SKM-1 (cell line): ENCODE data around the gene TSPAN5.
"Not testable (repeated sequence)": the region's sequence is repeated elsewhere in the genome, so short reads cannot be mapped to it uniquely, and the experiment has no call there.

Experiments used
- DNase-seq: peaks from one replicate; lab custom pipeline; 2025; ENCODE audit not compliant: unreplicated experiment; lab: John Stamatoyannopoulos, UW

The TSPAN5 gene

GRCh38 chr4:98658287-98659105 is at the start of gene TSPAN5:
TSPAN5 (minus strand) TSS chr4:98658611.
- peak; percentile 58 for DNase-seq

GRCh38 chr4:98706935-98707334 is 48.5 kb upstream of the TSPAN5 start:
- DNase-seq, result no peak

DNA sequence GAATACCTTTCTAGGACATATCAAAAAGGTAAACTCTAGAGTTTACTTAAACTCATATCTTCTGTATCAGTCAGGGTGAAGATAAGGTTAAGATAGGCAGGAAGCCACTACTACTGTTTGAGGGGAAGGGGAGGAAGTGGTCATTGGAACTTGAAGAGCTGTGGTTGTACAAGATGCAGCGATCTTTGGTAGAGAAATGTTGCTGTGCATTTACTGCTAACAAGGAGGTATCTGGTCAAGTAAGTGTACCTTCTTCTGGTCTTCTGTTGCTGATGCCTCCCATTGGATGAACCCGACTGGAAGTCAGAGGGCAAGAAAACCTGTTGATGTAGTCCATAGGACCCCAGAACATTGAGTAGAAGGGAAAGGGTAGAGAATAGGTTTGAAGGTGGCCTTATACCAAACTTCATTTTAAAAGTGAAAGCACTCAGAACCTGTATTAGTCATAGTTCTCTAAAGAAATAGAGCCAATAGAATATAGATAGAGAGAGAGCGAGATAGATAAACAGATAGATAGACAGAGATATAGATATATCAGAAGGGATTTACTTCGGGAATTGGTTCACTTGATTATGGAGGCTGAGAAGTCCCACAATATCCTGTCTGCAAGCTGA is 47.9 kb upstream of the TSPAN5 start:
- DNase-seq, result no peak

- DNase-seq, result not testable (repeated sequence)
Observed at GRCh38 chr4:98705586-98705985, 47.2 kb upstream of the TSPAN5 start.

GRCh38 chr4:98700656-98701055 is 42.2 kb upstream of the TSPAN5 start:
- DNase-seq, result no peak

- no peak for DNase-seq
Observed at GRCh38 chr4:98694076-98694475, 35.7 kb upstream of the TSPAN5 start.

GRCh38 chr4:98692411-98692810 is 34.0 kb upstream of the TSPAN5 start:
- no peak for DNase-seq

DNA sequence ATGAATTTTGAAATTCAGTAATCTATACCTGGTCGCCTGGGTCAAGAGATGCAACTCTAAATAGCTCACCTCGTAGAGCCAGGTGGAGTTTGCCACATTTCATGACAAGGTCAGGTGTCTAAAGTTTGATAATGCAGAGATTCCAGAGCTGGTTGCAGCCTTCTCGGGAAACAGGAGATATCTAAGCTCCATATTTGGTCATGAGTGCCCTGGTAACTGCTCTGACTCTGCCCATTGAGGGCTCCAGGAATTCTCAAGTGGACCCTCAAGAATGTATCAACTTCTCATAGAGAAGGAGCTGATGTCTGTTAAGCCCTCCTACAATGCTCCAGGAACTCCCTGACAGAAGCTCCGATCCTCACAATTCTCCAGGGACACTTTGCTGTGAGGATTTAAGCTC is 33.2 kb upstream of the TSPAN5 start:
- DNase-seq, result no peak

- DNase-seq, result no peak
Observed at GRCh38 chr4:98689507-98690174, 31.2 kb upstream of the TSPAN5 start.

DNA sequence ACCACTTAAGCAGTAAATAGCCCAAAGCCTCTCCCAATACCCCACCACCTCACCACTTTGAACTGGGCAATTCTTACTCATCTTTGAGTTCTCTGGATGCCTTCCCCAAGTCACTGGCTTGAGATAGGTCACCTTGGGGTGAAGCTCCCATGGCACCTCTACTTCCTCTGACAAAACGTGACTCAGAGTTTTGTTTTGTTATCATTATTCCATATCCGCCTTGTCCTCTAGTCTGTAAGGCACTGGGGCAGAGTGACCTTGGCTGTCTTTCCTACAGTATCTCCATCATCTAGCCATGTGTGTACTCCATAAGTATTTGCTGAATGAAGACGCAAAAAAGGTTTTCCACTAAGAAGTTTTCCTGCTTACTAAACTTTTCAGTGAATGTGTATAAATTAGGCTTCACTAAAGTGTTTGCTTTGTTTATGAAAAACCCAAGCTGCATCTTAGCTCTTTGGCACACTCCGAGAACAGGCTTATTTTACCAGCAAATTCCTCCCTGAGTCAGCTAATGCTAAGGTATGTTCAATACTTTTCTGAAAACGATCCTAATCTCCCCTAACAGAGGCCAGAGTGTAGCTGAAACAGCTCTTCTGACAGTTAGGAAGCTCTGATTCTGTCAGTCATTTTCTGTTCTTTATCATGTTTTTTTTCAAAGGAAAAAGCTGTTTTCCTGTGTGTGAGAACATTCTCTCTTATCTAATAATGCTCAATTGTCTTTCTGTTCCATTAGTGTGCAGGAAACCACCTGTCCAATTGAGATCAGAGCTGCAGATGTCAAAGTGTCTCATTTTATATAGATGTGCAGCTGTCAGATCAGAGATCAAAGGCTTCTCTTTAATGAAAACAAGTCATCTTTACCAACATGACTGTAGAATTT is 30.2 kb upstream of the TSPAN5 start:
- DNase-seq, result no peak

DNA sequence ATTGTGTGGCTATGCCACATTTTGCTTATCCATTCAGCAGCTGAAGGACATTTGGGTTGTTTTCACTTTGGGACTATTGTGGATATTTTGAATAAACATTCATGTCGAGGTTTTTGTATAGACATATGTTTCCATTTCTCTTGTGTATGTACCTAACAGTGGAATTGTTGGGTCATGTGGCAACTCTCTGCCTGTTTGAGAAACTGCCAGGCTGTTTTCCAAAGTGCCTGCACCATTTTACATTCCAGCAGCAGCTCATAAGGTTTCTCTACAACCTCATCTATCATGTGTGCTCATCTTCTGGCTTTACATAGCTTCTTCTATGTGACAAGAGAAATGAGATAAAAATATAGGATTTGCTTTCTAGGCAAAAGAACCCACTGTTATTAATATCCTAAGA is 29.5 kb upstream of the TSPAN5 start:
- DNase-seq, result no peak

GRCh38 chr4:98686847-98687246 is 28.4 kb upstream of the TSPAN5 start:
- DNase-seq, result no peak

DNA sequence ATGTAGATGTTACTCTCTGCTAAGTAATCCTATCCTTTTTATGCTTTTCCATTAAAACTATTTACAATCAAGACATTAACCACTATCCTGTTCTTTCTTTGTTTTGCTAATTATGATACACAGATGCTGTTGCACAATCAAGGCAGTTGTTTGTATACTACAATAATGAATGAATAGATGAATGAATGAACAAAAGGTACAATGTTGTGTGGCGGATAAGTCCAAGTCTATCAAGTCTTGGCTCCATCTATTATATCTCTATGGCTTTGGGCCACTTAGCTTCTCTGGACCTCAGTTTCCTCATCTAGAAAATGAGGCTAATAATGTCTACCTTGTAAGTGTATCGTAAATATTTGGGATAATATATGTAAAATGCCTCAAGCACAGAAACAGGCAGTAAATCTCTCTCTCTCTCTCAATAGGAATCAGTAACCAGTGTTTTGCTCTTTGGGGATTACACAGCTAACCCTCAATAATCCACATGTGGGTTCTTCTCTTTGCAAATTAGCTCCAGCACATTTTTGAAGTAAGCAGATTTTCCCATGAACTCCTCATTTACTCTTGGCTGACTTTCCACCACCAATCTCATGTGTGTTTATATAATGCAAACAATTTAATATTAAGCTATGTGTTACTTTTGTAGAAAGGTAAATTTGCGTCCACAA is 27.8 kb upstream of the TSPAN5 start:
- no peak for DNase-seq

DNA sequence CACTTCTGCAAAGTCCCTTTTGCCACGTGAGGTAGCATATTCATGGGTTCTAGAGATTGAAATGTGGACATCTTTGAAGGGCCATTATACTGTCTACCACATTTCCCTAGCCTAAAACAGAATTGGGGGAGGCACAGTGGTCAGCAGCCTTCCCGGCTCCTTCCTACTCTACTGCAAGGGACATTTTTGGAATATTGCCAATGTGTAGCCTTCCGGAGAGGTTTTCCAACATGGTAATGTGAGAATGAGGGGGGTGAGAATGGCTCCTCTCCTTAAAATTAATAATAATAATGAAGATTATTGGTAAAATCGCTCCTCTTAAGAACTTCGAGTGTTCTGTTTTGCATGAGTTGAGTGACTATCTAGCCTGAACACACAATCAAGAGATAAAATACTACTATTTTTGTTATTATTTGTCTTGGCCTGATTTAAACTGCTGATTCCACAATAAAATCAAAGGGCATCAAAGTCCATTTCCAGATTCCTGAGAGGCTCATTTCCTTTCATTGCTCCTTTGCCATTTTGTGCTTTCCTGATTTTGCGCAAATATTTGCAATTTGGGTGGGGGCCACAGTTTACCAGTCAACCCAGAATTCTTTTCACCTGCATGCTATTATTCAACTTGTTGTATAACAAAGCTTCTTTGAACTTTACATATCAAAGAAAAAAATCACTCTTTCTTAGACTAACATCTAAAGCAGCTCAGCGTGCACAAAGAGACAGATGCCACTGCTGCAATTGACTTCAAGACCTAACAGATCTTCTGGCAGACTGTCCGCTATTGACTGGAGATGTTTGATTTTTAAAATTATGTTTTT is 27.0 kb upstream of the TSPAN5 start:
- no peak for DNase-seq

DNA sequence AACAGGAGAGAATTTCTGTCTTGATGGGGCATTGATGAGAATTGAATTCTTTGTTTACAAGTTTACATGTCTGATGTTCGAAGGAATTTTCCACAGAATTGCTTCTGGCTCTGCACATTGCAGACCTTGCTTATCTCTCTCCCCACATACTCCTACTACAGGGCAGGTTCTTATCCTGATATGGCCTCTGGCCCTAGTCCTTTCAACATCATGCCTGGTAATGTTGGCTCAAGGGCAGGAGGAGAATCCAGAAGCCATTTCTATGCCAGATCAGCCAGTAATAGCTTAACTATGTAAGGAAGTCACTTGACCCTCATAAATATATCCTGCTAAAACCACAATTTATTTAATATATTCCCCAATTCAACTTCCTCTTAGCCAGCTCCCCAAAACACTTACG is 24.3 kb upstream of the TSPAN5 start:
- DNase-seq, result no peak

DNA sequence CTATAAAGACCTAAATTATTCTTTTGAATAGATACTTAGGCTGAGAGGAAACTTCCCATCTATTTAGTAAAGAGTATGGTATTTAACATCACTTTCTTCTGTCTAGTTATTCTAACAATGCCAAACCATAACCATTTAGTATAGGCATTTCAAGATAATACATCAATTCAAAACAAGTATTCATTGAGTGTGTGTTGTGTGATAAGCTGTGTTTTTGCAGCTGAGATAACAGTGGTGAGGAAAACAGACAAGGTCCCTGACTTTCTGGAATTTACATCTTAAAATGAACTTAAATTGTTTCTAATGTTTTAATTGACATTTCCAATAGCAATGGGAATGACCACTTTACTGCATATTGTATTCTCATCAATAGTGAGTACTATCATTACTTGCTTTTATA is 22.4 kb upstream of the TSPAN5 start:
- no peak for DNase-seq

DNA sequence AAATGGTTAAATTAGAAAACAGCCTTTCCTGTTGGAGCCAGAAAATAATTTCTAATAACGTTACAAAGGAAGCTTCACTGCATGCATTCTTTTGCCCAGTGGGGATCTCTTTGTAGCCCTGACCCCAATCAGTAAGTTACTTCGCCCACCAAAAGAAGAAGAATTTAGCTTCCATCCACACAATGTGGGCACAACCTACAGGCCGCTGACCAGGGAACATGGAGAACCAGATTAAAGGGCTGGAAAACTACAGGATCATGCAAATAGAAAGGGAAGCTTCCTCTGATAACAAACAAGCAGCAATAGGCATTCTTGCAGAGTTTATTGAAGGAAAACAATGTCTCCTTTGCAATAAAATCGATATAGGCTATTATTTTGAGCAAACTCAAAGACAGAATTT is 21.3 kb upstream of the TSPAN5 start:
- DNase-seq, result no peak

- no peak for DNase-seq
Observed at GRCh38 chr4:98677799-98678198, 19.4 kb upstream of the TSPAN5 start.

DNA sequence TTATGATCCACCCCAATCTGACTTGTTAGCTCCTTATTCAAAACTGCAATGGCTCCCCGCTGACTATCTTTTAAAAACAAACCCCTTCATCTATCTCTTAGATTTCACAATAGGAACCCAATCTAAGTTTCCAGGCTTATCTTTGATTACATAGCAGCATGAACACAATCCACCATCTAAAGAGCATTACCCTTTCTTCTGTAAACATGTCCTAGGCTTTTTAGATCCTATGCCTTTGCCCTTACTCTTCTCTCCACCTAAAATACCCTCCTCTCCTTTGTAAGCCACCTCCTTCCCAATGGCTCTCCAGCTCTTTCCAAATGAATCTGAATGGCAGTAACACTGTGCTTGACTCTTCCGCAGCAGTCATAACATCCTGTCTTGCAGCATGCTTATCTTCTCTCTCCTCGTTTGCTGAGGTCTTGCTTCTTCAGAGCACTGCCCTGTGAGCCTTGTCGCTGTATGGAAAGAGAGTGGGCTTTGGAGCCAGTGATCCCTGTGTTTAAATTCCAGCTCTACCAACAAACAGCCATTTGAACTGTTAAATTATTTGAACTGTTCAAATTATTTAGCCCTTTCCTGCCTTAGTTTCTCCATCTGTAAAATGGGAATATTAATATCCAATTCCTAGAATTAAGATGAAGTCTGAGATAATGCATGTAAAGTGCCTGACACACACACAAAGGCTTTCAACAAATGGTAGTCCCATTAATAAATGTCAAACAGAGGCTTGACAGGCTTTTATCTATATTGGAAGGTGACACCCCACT is 16.2 kb upstream of the TSPAN5 start:
- no peak for DNase-seq
